ENCODE measurements around the gene GPRC5A. TPM values are rescaled to one million over a fixed set of nuclear protein-coding genes. Genes with fewer than 3 reads are reported as not detected.

Gene GPRC5A
- total and polyA plus RNA-seq, 2 donors (not counting 3 experiments of a cell fraction or from before 2014, with no cell fraction given) = 22.7 to 86.4 TPM

GRCh38 chr12:12933742-12934141 lies 42.4 kb downstream of the GPRC5A start:
- Histone ChIP-seq H2AFZ (ENCODE audit: low read depth, low read length) (no peak overlapping the region), H3K9me1 (replicated peaks; ENCODE audit: control insufficient read depth, extremely low read depth, insufficient read depth, low read length) (no peaks in the 10 kb centered on the region), H3K79me2 (ENCODE audit: control insufficient read depth, insufficient read depth, low read length) (no peaks in the 10 kb centered on the region), H3K27ac (ENCODE audit: insufficient read depth, low read depth, low read length) (no peak overlapping the region), H3K9ac (replicated peaks; ENCODE audit: extremely low read depth, insufficient read depth, low read length) (no peak overlapping the region), H3K36me3 (ENCODE audit: control insufficient read depth in 2 of 2, extremely low read depth in 1 of 2, insufficient read depth in 2 of 2, low read length in 2 of 2) (no peaks in the 10 kb centered on the region), H4K20me1 (replicated peaks; ENCODE audit: control insufficient read depth, extremely low read depth, insufficient read depth, low read length) (no peaks in the 10 kb centered on the region), H3K4me3 (replicated peaks in 1 of 3; ENCODE audit: insufficient read depth in 1 of 3, low read depth in 1 of 3, low read length in 3 of 3) (no peak overlapping the region), H3K4me2 (ENCODE audit: insufficient read depth, low read length) (no peak overlapping the region), H3K4me1 (ENCODE audit: control insufficient read depth, extremely low read depth, insufficient read depth, low read length) (no peaks in the 10 kb centered on the region), H3K27me3 (ENCODE audit: control insufficient read depth in 2 of 2, insufficient read depth in 2 of 2, low read length in 2 of 2) (no peaks in the 10 kb centered on the region), H3K9me3 (replicated peaks; ENCODE audit: control insufficient read depth, insufficient read depth, low read length) (no peaks in the 10 kb centered on the region)
- no TSS peak for BruUV-seq (replicated peaks)
- intact Hi-C loops (cut with micrococcal nuclease) = no loop called here
- TF ChIP-seq POLR2A (IDR thresholded peaks at IDR 0.05; ENCODE audit: low read depth, low read length) (no peak), MAX (IDR thresholded peaks at IDR 0.05; ENCODE audit: insufficient read depth, insufficient read length) (no peak), EZH2 (IDR thresholded peaks at IDR 0.05; ENCODE audit: borderline replicate concordance, low read depth, low read length, severe bottlenecking) (no peak), FOS (IDR thresholded peaks at IDR 0.05; ENCODE audit: borderline replicate concordance, insufficient read depth, low read length) (no peak), MYC (IDR thresholded peaks at IDR 0.05; ENCODE audit: low read depth, low read length) (no peak)
- FAIRE-seq (no peak), DNase-seq (ENCODE audit: low read depth, low spot score) (no peak)
- POLR2A ChIA-PET = no interaction called here
- dilution Hi-C loops (cut with MboI; ENCODE audit: extremely low pct_ligation_motif_present, low sequenced_read_pairs) = no loop called here
- CTCF ChIA-PET = interaction anchor here (1.1 kb wide), 1 partner anchor 17 kb away, joined by 3 read pairs; no protein-coding TSS in a partner anchor

GRCh38 chr12:12934556-12934955 lies 43.2 kb downstream of the GPRC5A start:
- H2AFZ ChIP-seq (ENCODE audit: low read depth, low read length) = no peak overlapping the region
- H3K79me2 ChIP-seq (ENCODE audit: control insufficient read depth, insufficient read depth, low read length) = no peaks in the 10 kb centered on the region
- no peak overlapping the region for H3K27ac ChIP-seq (ENCODE audit: insufficient read depth, low read depth, low read length)
- ChIA-PET POLR2A (no interaction called here), CTCF (no interaction called here)
- intact Hi-C loops (cut with micrococcal nuclease) = no loop called here
- no peak overlapping the region for H3K9ac ChIP-seq (replicated peaks; ENCODE audit: extremely low read depth, insufficient read depth, low read length)
- no peaks in the 10 kb centered on the region for H3K9me3 ChIP-seq (replicated peaks; ENCODE audit: control insufficient read depth, insufficient read depth, low read length)
- FAIRE-seq (no peak), DNase-seq (ENCODE audit: low read depth, low spot score) (no peak)
- H3K36me3 ChIP-seq (ENCODE audit: control insufficient read depth in 2 of 2, extremely low read depth in 1 of 2, insufficient read depth in 2 of 2, low read length in 2 of 2) = no peaks in the 10 kb centered on the region
- H3K4me1 ChIP-seq (ENCODE audit: control insufficient read depth, extremely low read depth, insufficient read depth, low read length) = no peaks in the 10 kb centered on the region
- dilution Hi-C loops (cut with MboI; ENCODE audit: extremely low pct_ligation_motif_present, low sequenced_read_pairs) = no loop called here
- H3K9me1 ChIP-seq (replicated peaks; ENCODE audit: control insufficient read depth, extremely low read depth, insufficient read depth, low read length) = no peaks in the 10 kb centered on the region
- BruUV-seq (replicated peaks) = no TSS peak
- H3K27me3 ChIP-seq (ENCODE audit: control insufficient read depth in 2 of 2, insufficient read depth in 2 of 2, low read length in 2 of 2) = no peaks in the 10 kb centered on the region
- no peak for TF ChIP-seq MYC (IDR thresholded peaks at IDR 0.05; ENCODE audit: low read depth, low read length)
- TF ChIP-seq CTCF (IDR thresholded peaks at IDR 0.05; ENCODE audit: extremely low read depth in 1 of 2, insufficient read depth in 1 of 2, low read depth in 1 of 2, low read length in 2 of 2) = no peak
- H3K4me2 ChIP-seq (ENCODE audit: insufficient read depth, low read length) = no peak overlapping the region
- H4K20me1 ChIP-seq (replicated peaks; ENCODE audit: control insufficient read depth, extremely low read depth, insufficient read depth, low read length) = no peaks in the 10 kb centered on the region
- H3K4me3 ChIP-seq (replicated peaks in 1 of 3; ENCODE audit: insufficient read depth in 1 of 3, low read depth in 1 of 3, low read length in 3 of 3) = no peak overlapping the region
